Smooth muscle cell (in vitro differentiated cells): ENCODE data around the gene NBEAL2. TPM values are rescaled to one million over a fixed set of nuclear protein-coding genes. Genes with fewer than 3 reads are reported as not detected.

Source experiments
- DNase-seq: peaks from one replicate; lab custom pipeline; 2025; ENCODE audit not compliant: unreplicated experiment; lab: John Stamatoyannopoulos, UW
- H2AFZ ChIP-seq: fragments of 200-600 bp; sonication (generic); 2 replicates; pipeline ENCODE4 v1.6.0; 2016; ENCODE audit warnings: antibody characterized with exemption, low read depth, mild to moderate bottlenecking
- H3F3A ChIP-seq: fragments of 200-600 bp; sonication (generic); 2 replicates; pipeline ENCODE4 v1.6.0; 2017; ENCODE audit warnings: antibody characterized with exemption, low read depth
- H3K27ac ChIP-seq: fragments of 200-600 bp; sonication (generic); 2 replicates; pipeline ENCODE4 v1.5.1; 2016; ENCODE audit warnings: low read depth, mild to moderate bottlenecking
- H3K27me3 ChIP-seq: fragments of 200-600 bp; sonication (generic); 2 replicates; pipeline ENCODE4 v1.6.1; 2016; ENCODE audit warnings: low read depth, mild to moderate bottlenecking
- H3K36me3 ChIP-seq: fragments of 200-600 bp; sonication (generic); 2 replicates; pipeline ENCODE4 v1.5.1; 2016; ENCODE audit warnings: low read depth
- H3K4me1 ChIP-seq: fragments of 200-600 bp; sonication (generic); 2 replicates; pipeline ENCODE4 v1.5.1; 2016; ENCODE audit warnings: low read depth
- H3K4me2 ChIP-seq: fragments of 200-600 bp; sonication (generic); 2 replicates; pipeline ENCODE4 v1.6.0; 2016; ENCODE audit warnings: mild to moderate bottlenecking
- H3K4me3 ChIP-seq: fragments of 200-600 bp; sonication (generic); 2 replicates; pipeline ENCODE4 v1.5.1; 2016; ENCODE audit warnings: mild to moderate bottlenecking
- H3K79me2 ChIP-seq: fragments of 200-600 bp; sonication (generic); 2 replicates; pipeline ENCODE4 v1.6.0; 2016; ENCODE audit warnings: low read depth, mild to moderate bottlenecking
- H3K9ac ChIP-seq: fragments of 200-600 bp; sonication (generic); 2 replicates; pipeline ENCODE4 v1.6.0; 2016; ENCODE audit warnings: low read depth
- H3K9me3 ChIP-seq: fragments of 200-600 bp; sonication (generic); replicated peaks from 2 replicates; pipeline ENCODE4 v1.5.1; 2016; ENCODE audit warnings: low read depth
- H4K20me1 ChIP-seq: fragments of 200-600 bp; sonication (generic); 2 replicates; pipeline ENCODE4 v1.6.0; 2016; ENCODE audit warnings: low read depth
- WGBS: methylation state at CpG from one replicate; pipeline ENCODE4 v1.1.7; 2016; ENCODE audit warnings: low lambda C conversion rate; 5-methylcytosine and 5-hydroxymethylcytosine counted together
- polyA plus RNA-seq: library from polyadenylated mRNA; unstranded; fragments of >200 nt; fragmentation: Nextera tagmentation; extraction: Ambion mirVana; gene quantifications from 2 replicates; pipeline ENCODE4 v1.2.1, GENCODE V29; 2016
- total RNA-seq: library from RNA; depleted of rRNA; stranded (reverse); fragments of >200 nt; gene quantifications from 2 replicates; pipeline ENCODE4 v1.2.3, GENCODE V29; 2014
- TF ChIP-seq, protein P1 (sequence below): fragments of 200-600 bp; sonication (generic); IDR thresholded peaks from 2 replicates; pipeline ENCODE4 v1.5.1; 2017; ENCODE audit warnings: borderline replicate concordance, mild to moderate bottlenecking, antibody characterized with exemption; ENCODE audit not compliant: insufficient read depth, poor library complexity, severe bottlenecking

The NBEAL2 gene
- total and polyA plus RNA-seq, 2 experiments from 2014 or later = 4.1 to 11.9 TPM

DNA sequence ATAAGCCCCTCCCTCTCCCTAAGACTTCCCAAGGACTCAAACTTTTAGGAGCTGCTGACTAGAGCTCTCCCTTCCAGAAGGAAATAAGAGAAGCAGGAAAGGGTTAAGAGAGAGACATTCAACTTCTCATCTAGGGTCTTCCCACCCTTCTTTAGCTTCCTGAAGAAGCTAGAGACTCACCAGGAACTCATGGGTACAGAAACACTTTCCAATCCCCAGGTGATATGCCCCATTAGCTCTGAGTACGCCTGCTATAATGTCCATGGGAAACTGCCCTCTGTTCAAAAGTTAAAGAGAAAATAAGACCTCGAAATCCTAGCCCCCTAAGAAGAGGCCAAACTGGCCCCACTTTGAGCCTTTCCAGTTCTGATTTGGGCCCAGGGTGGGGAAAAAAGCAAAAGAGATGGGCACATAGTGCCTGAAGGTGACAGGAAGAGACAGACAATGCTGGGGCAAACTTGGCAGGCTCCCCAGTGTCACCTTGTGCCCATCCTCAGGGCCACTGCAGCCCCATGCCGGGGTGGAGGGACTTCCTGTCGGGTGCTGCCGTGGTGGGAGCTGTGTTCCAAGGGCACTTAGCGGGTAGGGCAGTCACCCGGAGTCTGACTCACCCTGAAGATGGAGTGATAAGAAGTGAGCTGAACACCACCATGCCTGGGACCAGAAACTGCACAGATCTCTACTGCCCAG is 32.5 kb upstream of the NBEAL2 start:
- Histone ChIP-seq H3K27ac (peak overlapping the region; percentile 83), H3F3A (peaks cover 3% of the 10 kb centered on the region), H3K4me2 (no peak overlapping the region), H2AFZ (no peak overlapping the region), H3K79me2 (peaks cover 91% of the 10 kb centered on the region), H3K9me3 (no peaks in the 10 kb centered on the region), H3K27me3 (no peaks in the 10 kb centered on the region), H3K36me3 (no peaks in the 10 kb centered on the region), H3K4me3 (no peak overlapping the region), H3K4me1 (peaks cover 13% of the 10 kb centered on the region), H3K9ac (peak overlapping the region; percentile 60), H4K20me1 (peaks cover 97% of the 10 kb centered on the region)
- no peak for DNase-seq
- TF ChIP-seq, protein P1, sequence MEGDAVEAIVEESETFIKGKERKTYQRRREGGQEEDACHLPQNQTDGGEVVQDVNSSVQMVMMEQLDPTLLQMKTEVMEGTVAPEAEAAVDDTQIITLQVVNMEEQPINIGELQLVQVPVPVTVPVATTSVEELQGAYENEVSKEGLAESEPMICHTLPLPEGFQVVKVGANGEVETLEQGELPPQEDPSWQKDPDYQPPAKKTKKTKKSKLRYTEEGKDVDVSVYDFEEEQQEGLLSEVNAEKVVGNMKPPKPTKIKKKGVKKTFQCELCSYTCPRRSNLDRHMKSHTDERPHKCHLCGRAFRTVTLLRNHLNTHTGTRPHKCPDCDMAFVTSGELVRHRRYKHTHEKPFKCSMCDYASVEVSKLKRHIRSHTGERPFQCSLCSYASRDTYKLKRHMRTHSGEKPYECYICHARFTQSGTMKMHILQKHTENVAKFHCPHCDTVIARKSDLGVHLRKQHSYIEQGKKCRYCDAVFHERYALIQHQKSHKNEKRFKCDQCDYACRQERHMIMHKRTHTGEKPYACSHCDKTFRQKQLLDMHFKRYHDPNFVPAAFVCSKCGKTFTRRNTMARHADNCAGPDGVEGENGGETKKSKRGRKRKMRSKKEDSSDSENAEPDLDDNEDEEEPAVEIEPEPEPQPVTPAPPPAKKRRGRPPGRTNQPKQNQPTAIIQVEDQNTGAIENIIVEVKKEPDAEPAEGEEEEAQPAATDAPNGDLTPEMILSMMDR = no peak
- WGBS = 19% methylated on average over 7 of the region's 7 CpGs

DNA sequence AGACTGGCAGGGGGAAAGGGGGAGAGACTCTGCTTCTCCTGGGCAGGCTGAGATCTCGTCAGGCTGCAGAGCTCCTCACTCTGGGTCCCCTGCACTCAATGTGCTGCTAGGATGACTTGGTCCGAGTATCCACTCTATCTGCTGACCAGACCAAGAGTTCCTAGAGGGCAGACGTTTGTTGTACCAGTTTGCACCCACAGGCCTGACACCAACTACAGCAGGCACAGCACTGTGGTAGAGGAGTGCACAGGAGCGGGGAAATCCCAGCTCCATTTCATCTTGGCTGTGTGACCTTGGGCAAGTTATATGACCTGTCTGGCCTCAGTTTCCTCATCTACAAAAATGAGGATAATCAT is 31.9 kb upstream of the NBEAL2 start:
- H3F3A ChIP-seq = peaks cover 3% of the 10 kb centered on the region
- no peaks in the 10 kb centered on the region for H3K27me3 ChIP-seq
- peak overlapping the region; percentile 49 for H3K4me2 ChIP-seq
- DNase-seq = no peak
- no peak overlapping the region for H3K4me3 ChIP-seq
- TF ChIP-seq, protein P1 = no peak
- H3K79me2 ChIP-seq = peaks cover 91% of the 10 kb centered on the region
- H3K4me1 ChIP-seq = peaks cover 13% of the 10 kb centered on the region
- H3K36me3 ChIP-seq = no peaks in the 10 kb centered on the region
- WGBS = 71% methylated on average over 4 of the region's 4 CpGs
- no peaks in the 10 kb centered on the region for H3K9me3 ChIP-seq
- H2AFZ ChIP-seq = no peak overlapping the region
- H4K20me1 ChIP-seq = peaks cover 97% of the 10 kb centered on the region
- peak overlapping the region; percentile 83 for H3K27ac ChIP-seq
- H3K9ac ChIP-seq = peak overlapping the region; percentile 60

DNA sequence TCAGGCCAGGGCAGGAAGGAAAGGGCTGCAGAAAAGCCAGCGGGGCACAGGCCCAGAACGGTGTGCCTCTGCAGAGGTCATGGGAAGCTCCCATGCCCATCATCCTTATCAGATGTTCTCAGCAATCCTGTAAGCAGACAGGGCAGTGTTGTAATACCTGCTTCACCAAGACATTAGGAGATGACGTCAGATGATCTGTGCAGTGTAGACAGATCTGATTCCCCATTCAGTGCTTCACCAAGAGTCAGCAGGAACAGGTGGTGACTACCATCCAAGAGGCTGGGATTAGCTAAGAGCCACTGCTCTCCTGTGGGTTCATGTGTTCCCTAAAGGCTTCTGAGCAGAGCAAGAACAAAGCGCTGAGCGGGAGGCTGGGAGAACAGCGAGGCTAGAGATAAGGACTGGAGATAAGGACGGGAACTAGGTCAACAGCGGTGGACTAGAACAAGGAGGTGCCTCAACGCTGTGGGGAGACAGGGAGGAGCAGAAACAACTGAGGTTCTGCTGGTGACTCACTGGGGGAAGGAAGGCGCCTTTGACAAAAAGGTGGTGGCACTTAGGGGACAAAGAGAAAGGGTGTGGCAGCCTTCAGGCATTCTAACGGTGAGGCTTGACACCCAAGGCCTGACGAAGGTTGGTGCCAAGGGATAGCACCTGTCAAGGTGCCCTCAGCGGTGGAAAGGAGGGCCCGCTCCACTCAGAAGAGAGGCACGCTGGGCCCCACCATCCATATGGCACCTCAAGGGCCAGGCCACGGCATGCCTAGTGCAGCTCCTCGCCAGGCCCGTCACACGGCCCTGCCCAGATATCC is 31.3 kb upstream of the NBEAL2 start:
- no peak overlapping the region for H2AFZ ChIP-seq
- no peak overlapping the region for H3K4me3 ChIP-seq
- TF ChIP-seq, protein P1 = no peak
- H3K79me2 ChIP-seq = peaks cover 91% of the 10 kb centered on the region
- H3K27me3 ChIP-seq = no peaks in the 10 kb centered on the region
- WGBS = 62% methylated on average over 19 of the region's 19 CpGs
- peaks cover 3% of the 10 kb centered on the region for H3F3A ChIP-seq
- no peaks in the 10 kb centered on the region for H3K36me3 ChIP-seq
- H3K9ac ChIP-seq = peak overlapping the region; percentile 60
- peak overlapping the region; percentile 83 for H3K27ac ChIP-seq
- H3K4me1 ChIP-seq = peaks cover 13% of the 10 kb centered on the region
- H3K4me2 ChIP-seq = peak overlapping the region; percentile 49
- H3K9me3 ChIP-seq = no peaks in the 10 kb centered on the region
- no peak for DNase-seq
- peaks cover 97% of the 10 kb centered on the region for H4K20me1 ChIP-seq
